Measurements from ENCODE around the gene TINCR.
"Not testable (repeated sequence)": the region's sequence is repeated elsewhere in the genome, so short reads cannot be mapped to it uniquely, and the experiment has no call there.

TINCR gene

GRCh38 chr19:5541456-5541855 lies 26.3 kb downstream of the TINCR start:
- no peak for TF ChIP-seq CTCF (IDR thresholded peaks at IDR 0.05; ENCODE audit: insufficient read depth, low read length, poor library complexity, severe bottlenecking)
- Histone ChIP-seq H3K4me3 (replicated peaks; ENCODE audit: low read depth, low read length) (no peak overlapping the region), H3K27me3 (replicated peaks; ENCODE audit: control insufficient read depth, insufficient read depth, low read length) (no peaks in the 10 kb centered on the region), H3K36me3 (ENCODE audit: control insufficient read depth, insufficient read depth, low read length) (no peaks in the 10 kb centered on the region)
- DNase-seq (ENCODE audit: extremely low read depth, insufficient read length) = no peak

- H3K36me3 ChIP-seq (ENCODE audit: control insufficient read depth, insufficient read depth, low read length) = no peaks in the 10 kb centered on the region
- no peak for TF ChIP-seq CTCF (IDR thresholded peaks at IDR 0.05; ENCODE audit: insufficient read depth, low read length, poor library complexity, severe bottlenecking)
- H3K27me3 ChIP-seq (replicated peaks; ENCODE audit: control insufficient read depth, insufficient read depth, low read length) = no peaks in the 10 kb centered on the region
- no peak overlapping the region for H3K4me3 ChIP-seq (replicated peaks; ENCODE audit: low read depth, low read length)
- DNase-seq (ENCODE audit: extremely low read depth, insufficient read length) = no peak
Measured at GRCh38 chr19:5540208-5540607, 27.5 kb downstream of the TINCR start.

- DNase-seq (ENCODE audit: extremely low read depth, insufficient read length) = no peak
- no peak for TF ChIP-seq CTCF (IDR thresholded peaks at IDR 0.05; ENCODE audit: insufficient read depth, low read length, poor library complexity, severe bottlenecking)
- H3K36me3 ChIP-seq (ENCODE audit: control insufficient read depth, insufficient read depth, low read length) = no peaks in the 10 kb centered on the region
- H3K27me3 ChIP-seq (replicated peaks; ENCODE audit: control insufficient read depth, insufficient read depth, low read length) = no peaks in the 10 kb centered on the region
- no peak overlapping the region for H3K4me3 ChIP-seq (replicated peaks; ENCODE audit: low read depth, low read length)
Measured at GRCh38 chr19:5537870-5538269, 29.9 kb downstream of the TINCR start.

- H3K27me3 ChIP-seq (replicated peaks; ENCODE audit: control insufficient read depth, insufficient read depth, low read length); H3K4me3 ChIP-seq (replicated peaks; ENCODE audit: low read depth, low read length); DNase-seq (ENCODE audit: extremely low read depth, insufficient read length); H3K36me3 ChIP-seq (ENCODE audit: control insufficient read depth, insufficient read depth, low read length): not testable (repeated sequence)
Measured at GRCh38 chr19:5536982-5537579, 30.7 kb downstream of the TINCR start.

GRCh38 chr19:5536337-5536894 lies 31.3 kb downstream of the TINCR start:
- DNase-seq (ENCODE audit: extremely low read depth, insufficient read length) = no peak
- no peak for TF ChIP-seq CTCF (IDR thresholded peaks at IDR 0.05; ENCODE audit: insufficient read depth, low read length, poor library complexity, severe bottlenecking)
- H3K36me3 ChIP-seq (ENCODE audit: control insufficient read depth, insufficient read depth, low read length) = no peaks in the 10 kb centered on the region
- no peaks in the 10 kb centered on the region for H3K27me3 ChIP-seq (replicated peaks; ENCODE audit: control insufficient read depth, insufficient read depth, low read length)
- H3K4me3 ChIP-seq (replicated peaks; ENCODE audit: low read depth, low read length) = no peak overlapping the region

GRCh38 chr19:5534787-5535586 lies 32.8 kb downstream of the TINCR start:
- no peak overlapping the region for H3K4me3 ChIP-seq (replicated peaks; ENCODE audit: low read depth, low read length)
- DNase-seq (ENCODE audit: extremely low read depth, insufficient read length) = no peak
- H3K27me3 ChIP-seq (replicated peaks; ENCODE audit: control insufficient read depth, insufficient read depth, low read length) = no peaks in the 10 kb centered on the region
- peak; percentile 37 for TF ChIP-seq CTCF (IDR thresholded peaks at IDR 0.05; ENCODE audit: insufficient read depth, low read length, poor library complexity, severe bottlenecking)
- H3K36me3 ChIP-seq (ENCODE audit: control insufficient read depth, insufficient read depth, low read length) = no peaks in the 10 kb centered on the region

All from GM06990 (cell line).